GM18507 (cell line): ENCODE results near the gene MSI2.

Experiments
- DNase-seq: peaks from one replicate; pipeline ENCODE4 v3.0.0; 2011; ENCODE audit warnings: low read depth; ENCODE audit not compliant: insufficient read length; ENCODE audit errors: extremely low spot score
- FAIRE-seq: peaks from 2 replicates; lab custom pipeline; 2011; peaks lifted over from hg19 to GRCh38; lab: Jason Lieb, UNC

MSI2 gene

DNA sequence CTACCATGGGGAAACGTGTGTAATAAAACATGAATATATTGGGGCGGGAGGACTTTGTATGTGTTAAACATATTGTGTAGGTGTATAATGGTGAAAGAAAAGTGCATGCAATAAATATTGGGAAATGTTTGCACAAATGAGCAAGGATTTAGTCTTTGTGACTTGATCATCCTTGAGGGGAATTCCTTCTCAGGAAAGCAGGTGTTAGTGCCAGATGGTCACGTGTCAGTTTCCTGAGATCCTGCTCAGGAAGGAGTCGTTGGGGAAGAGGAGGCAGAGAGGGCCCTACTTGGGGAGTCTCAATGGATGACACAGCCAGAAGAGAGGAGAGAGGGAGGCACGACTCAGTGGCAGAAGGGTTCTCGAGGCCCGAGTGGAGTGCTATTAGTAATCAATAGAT lies 53.2 kb downstream of the MSI2 start:
- DNase-seq: no peak
- no peak for FAIRE-seq

DNA sequence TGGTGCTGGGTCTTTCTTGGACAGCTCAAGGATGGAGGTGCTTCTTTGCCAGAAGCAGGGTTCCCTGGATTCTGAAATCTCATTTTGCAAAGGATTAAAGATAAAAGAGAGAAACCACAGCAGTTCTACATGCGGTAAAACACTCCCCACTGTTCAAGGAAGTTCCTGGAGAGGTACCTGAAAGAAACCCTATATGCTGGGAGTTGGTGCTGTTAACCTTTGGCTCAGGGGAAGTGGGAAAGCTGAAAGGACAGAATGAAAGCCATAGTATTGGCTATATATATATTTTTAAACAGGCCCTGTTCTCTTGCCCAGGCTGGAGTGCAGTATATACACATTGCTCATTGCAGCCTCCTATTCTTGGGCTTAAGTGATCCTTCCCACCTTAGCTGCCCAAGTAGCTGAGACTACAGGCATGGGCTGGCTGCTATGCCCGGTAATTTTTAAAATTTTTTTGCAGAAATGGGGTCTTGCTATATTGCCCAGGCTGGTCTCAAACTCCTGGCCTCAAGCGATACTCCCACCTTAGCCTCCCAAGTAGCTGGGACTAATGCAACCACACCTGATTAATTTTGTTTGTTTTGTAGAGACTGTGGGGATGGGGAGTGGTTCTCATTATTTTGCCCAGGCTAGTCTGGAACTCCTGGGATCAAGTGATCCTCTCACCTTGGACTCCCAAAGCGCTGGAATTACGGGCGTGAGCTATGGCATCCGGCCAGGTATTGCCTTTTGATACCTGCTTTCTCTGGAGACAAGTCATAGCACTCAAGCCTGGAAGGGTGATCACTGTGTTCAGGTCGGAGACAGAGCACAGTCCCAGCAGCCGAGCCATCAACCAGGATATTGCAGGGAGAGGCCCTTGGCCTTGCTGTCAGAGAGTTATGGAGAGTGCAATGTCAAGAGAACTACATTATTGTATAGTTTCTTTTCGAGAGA lies 55.2 kb downstream of the MSI2 start:
- no peak for FAIRE-seq
- no peak for DNase-seq

DNA sequence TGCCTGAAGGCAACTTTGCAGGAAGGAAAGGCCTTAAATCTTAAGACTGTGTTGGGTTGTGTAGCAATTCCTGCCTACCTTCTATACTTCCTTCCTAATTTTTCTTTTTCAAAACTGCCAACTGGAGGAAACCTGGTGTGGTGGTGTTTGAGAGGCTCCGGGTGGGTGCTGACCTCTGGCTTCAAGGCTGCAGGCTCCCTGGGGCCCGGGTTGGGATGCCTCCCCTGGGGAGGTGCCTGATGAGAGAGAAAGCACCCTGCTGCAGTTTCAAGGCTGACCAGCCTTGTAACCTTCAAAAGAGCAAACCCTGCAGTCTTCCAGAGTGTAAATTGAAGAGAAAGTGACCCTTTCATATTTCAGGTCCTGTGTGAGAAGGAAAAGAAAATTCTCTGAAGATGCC lies 55.9 kb downstream of the MSI2 start:
- DNase-seq (no peak), FAIRE-seq (no peak)

DNA sequence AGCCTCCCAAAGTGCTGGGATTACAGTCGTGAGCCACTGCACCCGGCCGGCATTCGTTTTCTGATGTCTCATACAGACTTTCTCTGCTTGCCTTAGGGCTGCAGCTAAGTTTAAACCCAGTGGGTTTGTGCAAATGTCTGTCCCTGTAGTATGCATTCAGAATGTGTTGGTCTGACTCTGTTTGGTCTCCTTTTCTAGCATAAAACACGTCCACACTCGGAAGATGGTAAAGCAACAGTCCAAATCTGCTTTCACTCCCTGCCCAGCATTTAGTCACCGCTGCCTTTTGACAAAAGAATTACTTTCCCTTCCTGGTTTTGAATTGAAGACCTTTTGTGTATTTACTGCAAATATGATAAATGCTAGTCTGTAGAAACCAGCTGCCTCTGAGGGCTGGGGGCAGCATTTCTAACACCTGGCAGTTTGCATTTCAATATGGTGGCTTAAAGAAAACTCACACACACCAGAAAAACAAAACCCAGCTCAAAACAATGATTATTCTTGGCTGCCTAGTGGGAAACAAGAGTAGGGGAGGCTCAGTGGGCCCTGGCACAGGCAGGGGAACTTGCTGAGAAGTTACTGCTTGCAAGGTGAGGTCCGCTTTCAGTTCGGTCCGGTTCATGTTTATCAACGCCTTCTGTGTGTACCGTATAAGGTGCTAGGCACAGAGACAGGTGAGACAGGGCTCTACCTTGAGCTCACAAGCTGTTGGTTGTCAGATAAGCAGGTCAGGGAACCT lies 56.9 kb downstream of the MSI2 start:
- DNase-seq (no peak), FAIRE-seq (no peak)

DNA sequence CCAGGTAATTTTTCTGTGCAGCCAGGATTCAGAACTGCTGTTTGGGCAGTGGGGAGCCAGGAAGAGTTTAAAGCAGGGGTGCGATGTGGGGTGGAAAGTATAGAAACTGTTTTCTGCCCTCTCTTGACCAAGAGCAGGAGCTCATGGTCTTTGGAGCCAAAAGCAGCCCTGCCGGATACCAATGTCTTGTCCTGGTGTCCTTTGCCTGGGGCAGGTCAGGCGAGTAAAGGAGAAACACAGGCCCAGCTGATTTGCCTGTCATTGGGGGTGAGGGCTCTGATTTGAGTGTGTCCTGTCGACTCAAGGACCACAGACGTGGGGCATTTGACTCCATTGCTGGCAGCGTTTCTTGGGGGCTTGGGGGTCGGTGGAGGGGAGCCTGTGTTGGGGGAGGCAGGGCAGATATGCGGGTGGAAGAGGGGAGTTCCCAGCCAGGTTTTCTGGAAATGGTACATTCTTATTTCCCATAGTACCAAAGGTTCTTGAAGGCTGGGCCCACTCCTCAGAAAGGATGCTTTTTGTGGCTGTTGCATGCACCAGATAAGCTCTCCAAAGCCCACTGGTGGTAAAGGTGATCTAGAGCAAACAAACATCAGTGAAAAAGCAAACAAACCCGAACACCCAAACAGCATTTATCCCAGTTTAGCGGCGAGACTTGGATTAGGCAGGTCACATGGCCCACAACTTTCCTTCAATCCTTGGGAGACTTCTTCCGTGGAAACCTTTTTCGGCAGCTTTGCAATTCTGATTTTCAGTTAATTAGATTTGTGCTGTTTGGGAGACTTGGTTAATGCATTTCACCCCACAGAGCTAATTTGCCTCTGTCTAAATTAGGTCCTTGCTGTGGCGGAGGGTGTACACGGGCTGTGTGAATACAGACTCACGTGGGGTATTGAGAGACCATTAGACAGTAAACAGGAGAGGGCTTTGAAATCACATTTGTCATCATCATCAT lies 59.0 kb downstream of the MSI2 start:
- no peak for FAIRE-seq
- no peak for DNase-seq

DNA sequence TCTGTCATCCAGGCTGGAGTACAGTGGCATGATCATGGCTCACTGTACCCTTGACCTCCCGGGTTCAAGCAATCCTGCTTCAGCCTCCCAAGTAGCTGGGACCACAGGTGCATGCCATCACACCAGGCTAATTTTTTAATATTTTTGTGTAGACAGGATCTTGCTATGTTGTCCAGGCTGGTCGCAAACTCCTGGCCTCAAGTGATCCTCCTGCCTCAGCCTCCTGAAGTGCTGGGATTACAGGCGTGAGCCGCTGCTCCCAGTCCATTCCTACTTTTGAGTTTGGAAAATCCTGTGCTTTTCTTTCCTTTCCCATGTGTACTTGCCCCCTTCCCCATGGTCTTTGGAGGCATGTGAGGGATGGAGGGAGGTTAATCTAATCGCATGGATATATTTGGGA lies 60.0 kb downstream of the MSI2 start:
- no peak for FAIRE-seq

DNA sequence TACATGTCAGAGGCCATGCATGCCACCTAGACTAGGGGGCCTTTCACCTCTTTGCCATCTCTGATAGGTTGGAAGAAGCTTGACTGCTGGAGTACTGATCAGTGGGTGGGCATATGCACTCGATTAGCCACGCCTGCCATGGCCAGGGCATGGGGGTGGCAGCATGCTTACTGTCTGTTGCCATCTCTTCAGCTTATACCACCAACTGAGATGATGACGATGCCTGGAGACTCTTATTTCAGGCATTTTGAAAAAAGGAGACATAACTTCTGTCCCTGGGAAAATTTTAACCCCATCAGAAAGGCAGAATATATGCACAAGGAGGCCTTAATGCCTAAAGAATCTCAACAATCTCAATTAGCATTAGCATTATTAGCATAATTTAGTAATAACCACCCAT lies 60.8 kb downstream of the MSI2 start:
- DNase-seq (no peak), FAIRE-seq (no peak)

More for the DNA sequence above, 60.0 kb downstream of the MSI2 start:
- DNase-seq: no peak

DNA sequence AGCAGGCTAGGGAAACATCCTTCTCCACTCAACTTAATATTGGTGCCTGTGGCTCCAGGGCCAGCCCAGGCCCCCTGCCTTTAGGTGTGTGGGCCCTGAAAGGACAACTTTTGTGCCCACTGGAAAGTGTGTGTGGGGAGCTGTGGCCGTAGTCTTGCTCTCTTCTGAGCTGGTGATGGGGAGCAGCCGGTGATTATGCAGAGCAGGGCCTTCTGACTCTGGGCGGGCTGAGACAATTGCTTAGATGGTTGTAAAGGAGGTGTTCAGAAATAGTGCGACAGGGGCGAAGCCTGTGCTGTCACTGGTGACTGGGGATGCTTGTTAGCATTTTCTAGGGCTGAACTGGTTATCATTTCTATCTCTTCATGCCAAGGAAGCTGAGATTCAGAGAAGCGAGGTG lies 62.6 kb downstream of the MSI2 start:
- FAIRE-seq: no peak
- no peak for DNase-seq

DNA sequence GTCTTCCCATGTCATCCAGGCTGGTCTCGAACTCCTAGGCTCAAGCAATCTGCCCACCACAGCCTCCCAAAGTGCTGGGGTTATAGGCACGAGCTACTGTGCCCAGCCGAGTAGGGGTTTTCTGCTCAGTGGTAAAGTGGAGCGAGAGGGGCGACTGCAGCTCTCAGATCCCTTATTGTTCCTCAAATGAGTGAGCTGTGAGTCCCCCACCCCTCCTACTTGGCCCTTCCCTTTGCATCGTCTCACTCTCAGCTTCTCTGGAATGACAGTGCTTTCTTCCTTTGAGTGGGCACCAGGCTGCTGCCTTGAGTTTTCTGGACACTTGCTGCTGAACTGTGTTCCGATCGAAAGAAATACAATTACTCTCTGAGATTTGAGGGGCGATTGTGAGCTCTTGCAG lies 63.5 kb downstream of the MSI2 start:
- FAIRE-seq (no peak), DNase-seq (no peak)

DNA sequence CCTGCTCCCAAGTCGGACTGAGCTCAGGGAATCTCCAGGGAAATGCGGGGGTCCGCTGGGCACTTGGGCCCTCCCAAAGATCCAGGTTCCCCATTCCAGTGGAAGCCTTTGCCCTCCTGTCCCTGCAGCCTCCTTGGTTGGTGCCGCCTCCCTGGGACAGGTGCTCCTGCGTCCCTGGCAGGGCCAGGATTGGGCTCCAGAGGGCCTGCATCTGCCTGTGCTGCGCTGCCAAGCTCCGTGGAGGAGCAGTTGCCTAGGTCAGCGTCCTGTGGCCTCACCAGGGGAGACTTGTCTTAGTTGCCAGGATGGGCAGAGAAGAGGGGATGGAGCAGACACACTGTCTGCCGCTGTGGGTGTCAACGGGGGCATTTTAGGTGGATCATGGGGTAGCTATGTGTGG lies 67.1 kb downstream of the MSI2 start:
- DNase-seq: no peak
- no peak for FAIRE-seq

DNA sequence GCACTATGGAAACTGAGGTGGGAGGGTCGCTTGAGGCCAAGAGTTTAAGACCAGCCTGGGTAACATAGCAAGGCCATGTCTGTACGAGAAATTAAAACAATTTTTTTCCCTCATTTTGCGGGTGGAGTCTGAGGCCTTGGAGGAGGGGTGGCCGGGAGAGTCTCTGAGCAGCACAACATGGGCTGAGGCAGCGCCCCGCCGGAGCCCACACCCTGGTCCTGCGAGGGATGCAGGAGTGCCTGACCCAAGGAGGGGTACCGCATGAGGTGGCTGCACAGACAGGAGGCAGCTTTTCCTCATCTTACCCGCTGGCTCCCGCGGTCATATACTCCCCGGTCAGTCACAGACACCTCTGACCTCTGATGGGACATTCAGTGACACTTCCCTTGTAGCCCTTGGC lies 67.7 kb downstream of the MSI2 start:
- FAIRE-seq (no peak), DNase-seq (no peak)

DNA sequence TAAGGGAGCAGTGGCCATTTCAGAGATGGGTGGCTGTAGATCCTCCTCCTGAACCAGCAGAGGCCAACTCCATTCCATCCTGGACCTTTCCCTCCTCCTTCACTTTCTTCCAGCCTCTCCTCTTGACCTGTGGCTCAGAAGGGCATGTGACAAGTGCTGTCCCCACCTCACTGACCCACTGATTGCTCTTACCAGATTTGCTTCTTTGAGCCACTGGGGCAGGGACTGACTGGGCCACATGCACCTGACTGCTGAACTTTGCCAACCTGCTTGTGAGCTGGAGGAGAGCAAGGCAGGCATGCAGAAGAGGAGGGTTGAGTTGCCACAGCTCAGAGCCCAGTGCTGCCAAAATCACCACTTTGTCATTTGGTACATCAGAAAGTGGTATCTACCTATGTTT lies 68.3 kb downstream of the MSI2 start:
- no peak for FAIRE-seq
- DNase-seq: no peak

DNA sequence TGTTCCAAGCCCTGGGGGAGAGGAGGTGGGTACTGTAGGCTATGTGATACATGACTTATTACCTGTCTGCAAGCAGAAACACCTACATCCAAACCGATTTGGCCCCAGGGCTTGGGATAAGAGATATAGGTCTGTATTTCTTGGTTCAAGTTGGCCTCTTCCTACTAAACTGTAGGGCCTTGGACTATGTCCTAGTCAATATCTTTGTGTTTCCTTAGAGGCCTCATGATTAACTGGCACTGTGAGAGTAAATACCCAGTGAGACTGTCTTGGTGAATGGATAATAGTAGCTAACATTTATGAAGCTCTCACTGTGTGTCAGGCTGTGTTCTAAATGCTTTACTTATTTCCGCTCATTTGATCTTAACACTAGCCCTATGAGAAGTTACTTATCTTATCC lies 70.0 kb downstream of the MSI2 start:
- DNase-seq (no peak), FAIRE-seq (no peak)

DNA sequence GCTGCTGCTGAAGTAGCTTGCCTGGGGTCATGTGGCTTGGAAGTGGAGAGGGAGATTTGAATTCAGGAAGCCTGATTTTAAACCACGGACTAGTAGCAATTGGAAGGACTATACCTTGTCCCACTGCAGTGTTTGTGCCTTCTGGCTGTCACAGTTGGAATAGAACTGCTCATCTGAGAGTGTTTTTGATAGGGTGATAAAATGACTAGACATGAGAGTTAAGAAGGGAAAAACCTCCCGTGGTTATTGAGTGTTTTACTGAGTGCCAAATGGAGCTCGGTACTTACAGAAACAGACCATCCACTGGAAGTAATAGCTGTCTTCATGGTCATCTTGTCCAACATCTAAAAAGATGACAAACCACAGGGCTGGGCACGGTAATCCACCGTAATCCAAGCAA lies 70.4 kb downstream of the MSI2 start:
- DNase-seq: no peak
- no peak for FAIRE-seq

DNA sequence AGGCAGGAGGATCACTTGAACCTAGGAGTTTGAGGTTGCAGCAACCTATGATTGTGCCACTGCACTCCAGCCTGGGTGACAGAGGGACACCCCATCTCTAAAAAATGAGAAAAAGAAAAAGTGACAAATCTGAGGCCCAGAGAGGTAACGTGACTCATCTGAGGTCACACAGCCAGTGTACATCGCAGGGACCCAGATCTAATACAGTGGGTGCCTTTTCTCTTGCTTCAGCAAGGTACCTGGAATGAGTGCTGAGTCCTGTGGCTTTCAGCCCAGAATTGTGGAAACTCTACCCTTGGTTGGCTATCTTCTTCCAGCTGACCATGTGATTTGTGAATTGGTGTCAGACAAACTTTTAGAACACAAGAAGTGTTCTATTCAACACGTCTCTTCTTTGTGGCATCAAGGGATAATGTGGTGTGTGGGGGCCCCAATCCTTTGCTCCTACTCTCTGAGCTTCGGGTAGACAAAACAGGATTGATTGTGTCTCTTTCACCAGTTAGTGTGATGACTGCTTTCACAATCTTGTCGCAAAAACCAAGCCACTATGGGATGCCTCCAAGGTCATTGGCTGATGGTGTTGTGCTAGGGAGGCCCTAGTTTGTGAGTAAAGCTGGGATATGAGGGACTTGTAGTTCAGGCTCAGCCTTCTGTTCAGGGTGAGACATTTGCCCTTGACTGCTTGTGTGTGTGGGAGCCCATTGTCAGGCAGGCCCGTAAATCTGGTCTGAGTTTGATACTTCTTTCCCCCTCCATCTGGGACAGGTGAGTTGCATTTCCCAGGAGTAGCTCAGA lies 71.0 kb downstream of the MSI2 start:
- DNase-seq: no peak
- FAIRE-seq: no peak

DNA sequence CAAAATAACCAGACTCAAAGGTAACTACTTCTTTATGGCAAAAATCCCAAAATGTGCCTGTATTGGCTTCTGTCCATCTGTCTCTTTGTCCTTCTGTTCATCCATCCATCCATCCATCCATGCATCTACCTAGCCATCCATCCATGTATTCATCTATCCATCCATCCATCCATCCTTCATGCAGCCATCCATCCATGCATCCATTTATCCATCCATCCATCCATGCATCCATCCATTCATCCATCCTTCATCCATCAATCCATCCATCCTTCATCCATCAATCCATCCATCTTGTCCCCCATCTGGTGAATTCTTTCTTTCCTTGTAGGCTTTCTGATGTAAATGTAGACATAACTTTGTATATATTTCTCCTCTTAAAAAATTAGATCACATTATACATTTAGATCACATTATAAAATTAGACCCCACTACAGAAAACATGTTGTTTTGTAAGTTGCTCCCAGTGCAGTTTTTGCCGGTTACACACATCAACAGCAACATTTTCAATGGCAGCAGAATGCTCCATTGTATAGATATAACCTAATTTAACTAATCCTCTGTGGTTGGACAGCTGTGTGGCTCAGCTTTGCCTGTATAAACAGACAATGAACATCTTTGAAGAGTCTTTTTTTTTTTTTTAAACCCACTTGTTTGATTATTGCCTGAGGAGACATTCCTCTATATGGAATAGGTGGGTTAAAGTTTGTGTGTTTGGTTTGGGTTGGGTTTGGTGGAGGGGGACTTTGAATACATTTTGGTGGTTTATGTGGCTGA lies 72.0 kb downstream of the MSI2 start:
- DNase-seq: no peak
- no peak for FAIRE-seq

DNA sequence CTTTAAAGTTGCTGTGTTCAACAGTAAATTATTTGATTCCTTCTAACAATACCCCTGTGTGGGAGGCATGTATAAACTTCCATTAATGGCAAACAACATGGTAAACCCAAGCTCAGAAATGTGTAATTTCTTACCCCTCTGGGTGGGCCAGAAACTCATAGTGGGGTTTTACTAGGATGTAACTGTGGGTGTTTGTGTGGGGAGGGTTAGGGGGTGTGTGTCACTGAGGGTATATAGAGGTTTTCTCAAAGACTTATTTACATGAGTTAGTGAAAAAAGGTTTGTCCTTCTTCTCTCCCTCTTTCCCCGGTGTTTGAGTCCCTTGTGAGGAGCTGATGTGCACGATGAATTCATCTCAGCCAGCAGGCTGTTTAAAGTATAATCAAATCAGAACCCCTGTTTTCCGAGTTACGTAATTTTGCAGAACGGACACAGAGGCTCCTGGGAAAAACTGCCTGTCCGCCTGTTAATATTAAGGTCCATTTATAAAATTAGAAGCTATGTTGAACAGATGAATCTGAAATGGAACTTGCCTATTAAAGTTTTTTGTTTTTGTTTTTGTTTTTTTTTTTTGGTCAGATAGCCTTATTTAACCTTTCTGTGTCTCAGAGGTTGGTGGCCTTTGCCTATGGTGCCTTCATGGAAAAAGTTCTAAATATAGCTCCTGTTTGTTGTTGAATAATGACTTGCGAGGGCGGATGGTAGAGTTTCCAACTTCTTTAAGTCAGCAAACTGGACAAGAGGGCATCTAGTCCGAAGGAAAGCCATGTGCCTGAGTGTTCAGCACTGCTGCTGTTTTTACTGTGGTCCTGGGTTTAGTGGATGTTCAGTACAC lies 73.3 kb downstream of the MSI2 start:
- no peak for FAIRE-seq
- no peak for DNase-seq

DNA sequence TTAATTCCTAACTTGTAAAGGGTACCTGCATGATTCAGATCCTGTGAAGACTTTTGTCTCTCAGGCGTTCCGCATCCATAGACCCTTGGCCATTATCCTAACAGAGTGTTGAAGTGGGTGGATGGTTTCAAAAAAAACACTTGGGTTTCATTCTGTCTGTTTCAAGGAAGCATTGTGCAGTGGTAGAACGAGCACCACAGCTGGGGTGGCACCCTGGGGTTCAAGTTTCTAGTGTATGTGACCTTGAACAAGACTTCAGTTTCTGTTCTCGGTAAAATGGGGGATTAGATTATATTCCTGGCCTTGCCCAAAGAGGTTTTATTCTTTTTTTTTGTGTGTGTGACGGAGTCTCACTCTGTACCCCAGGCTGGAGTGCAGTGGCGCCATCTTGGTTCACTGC lies 74.3 kb downstream of the MSI2 start:
- no peak for DNase-seq
- no peak for FAIRE-seq
